Activated B cell treated with CpG ODN at 0.5 μM for 24 hours (primary cell): ENCODE results near the gene ANKFY1. TPM values are rescaled to one million over a fixed set of nuclear protein-coding genes. Genes with fewer than 3 reads are reported as not detected.

Experiments used
- ATAC-seq: fragments of 200-7000 bp; cut with Tn5 transposase; one replicate; pipeline ENCODE4 v1.10.0; 2021; ENCODE audit warnings: low read depth, mild to moderate bottlenecking, moderate library complexity
- CTCF ChIA-PET: fragments of 350-600 bp; sonication (Branson Sonifier 250); formaldehyde crosslinking; loops from one replicate; lab custom pipeline; 2021; ENCODE audit warnings: antibody characterized with exemption; lab: Charles Lee
- POLR2A ChIA-PET: fragments of 350-600 bp; sonication (Branson Sonifier 250); formaldehyde crosslinking; loops from one replicate; lab custom pipeline; 2021; ENCODE audit warnings: antibody characterized with exemption; lab: Charles Lee
- DNase-seq: peaks from one replicate; pipeline ENCODE4 v3.0.0; 2022
- H3K27ac Mint-ChIP-seq: one replicate; pipeline ENCODE4 v1.8.0; 2020; ENCODE audit warnings: mixed read lengths
- H3K27me3 Mint-ChIP-seq: one replicate; pipeline ENCODE4 v1.8.0; 2021; ENCODE audit warnings: mixed read lengths
- H3K36me3 Mint-ChIP-seq: one replicate; pipeline ENCODE4 v1.8.0; 2021; ENCODE audit warnings: low read depth, mixed read lengths
- H3K4me1 Mint-ChIP-seq: one replicate; pipeline ENCODE4 v1.8.0; 2021; ENCODE audit warnings: mixed read lengths
- H3K4me3 Mint-ChIP-seq: one replicate; pipeline ENCODE4 v1.8.0; 2020; ENCODE audit warnings: mild to moderate bottlenecking, mixed read lengths
- H3K9me3 Mint-ChIP-seq: one replicate; pipeline ENCODE4 v1.8.0; 2020; ENCODE audit warnings: mixed read lengths
- CTCF ChIP-seq: fragments of 200-600 bp; IDR thresholded peaks from one replicate; pipeline ENCODE4 v1.8.0; 2022; ENCODE audit warnings: antibody characterized with exemption, mild to moderate bottlenecking
- intact Hi-C: fragments of 100-400 bp; cut with micrococcal nuclease; formaldehyde crosslinking; loops from one replicate; pipeline ENCODE4 v1.15.1; 2024
- total RNA-seq: library from RNA; stranded (reverse); gene quantifications from 2 replicates; pipeline ENCODE4 v1.2.3, GENCODE V29; 2022

The ANKFY1 gene
- total RNA-seq, result 41.6 and 50.2 TPM in 2 replicates

GRCh38 chr17:4263282-4264215 is at the start of gene ANKFY1:
Gene ANKFY1 (minus strand): TSS chr17:4263979. CDS start chr17:4263941, 38 bp downstream.
- Mint-ChIP-seq H3K27ac (peak within 1 kb of the TSS; percentile 86), H3K36me3 (peaks cover 22% of the 10 kb centered on the region), H3K4me1 (peaks cover 34% of the 10 kb centered on the region), H3K27me3 (no peaks in the 10 kb centered on the region), H3K4me3 (peak within 1 kb of the TSS; percentile 95), H3K9me3 (no peaks in the 10 kb centered on the region)
- peak; percentile 98 for ATAC-seq
- CTCF ChIA-PET, result no interaction called here
- DNase-seq, result peak; percentile 98
- intact Hi-C loops, result loop anchor here (1.0 to 5.0 kb wide), 3 partner anchors 46 to 121 kb away; partner anchors contain the start of genes CYB5D2 and ZZEF1
- POLR2A ChIA-PET, result interaction anchor here (0.5 to 1.4 kb wide), 8 partner anchors 22 to 532 kb away, joined by 3 to 8 read pairs (median 4); partner anchors contain the start of genes CYB5D2 and PSMB6
- no peak for TF ChIP-seq CTCF

GRCh38 chr17:4310354-4311060 is 46.7 kb upstream of the ANKFY1 start:
- TF ChIP-seq CTCF, result no peak
- H3K4me1 Mint-ChIP-seq, result peaks cover 63% of the 10 kb centered on the region
- no peak overlapping the region for H3K27ac Mint-ChIP-seq
- no peak overlapping the region for H3K4me3 Mint-ChIP-seq
- DNase-seq (no peak), ATAC-seq (no peak)
- CTCF ChIA-PET, result no interaction called here
- POLR2A ChIA-PET, result interaction anchor here (0.6 kb wide), 1 partner anchor 61 kb away, joined by 5 read pairs; no protein-coding TSS in a partner anchor
- peaks cover 26% of the 10 kb centered on the region for H3K36me3 Mint-ChIP-seq
- intact Hi-C loops, result loop anchor here (5.0 kb wide), 1 partner anchor 47 kb away; no protein-coding TSS in a partner anchor
- no peaks in the 10 kb centered on the region for H3K9me3 Mint-ChIP-seq
- no peaks in the 10 kb centered on the region for H3K27me3 Mint-ChIP-seq

- no peak for TF ChIP-seq CTCF
- no peaks in the 10 kb centered on the region for H3K27me3 Mint-ChIP-seq
- DNase-seq (no peak), ATAC-seq (no peak)
- H3K4me1 Mint-ChIP-seq, result peaks cover 61% of the 10 kb centered on the region
- ChIA-PET CTCF (no interaction called here), POLR2A (no interaction called here)
- H3K27ac Mint-ChIP-seq, result no peak overlapping the region
- no peaks in the 10 kb centered on the region for H3K9me3 Mint-ChIP-seq
- no peak overlapping the region for H3K4me3 Mint-ChIP-seq
- intact Hi-C loops, result loop anchor here (5.0 kb wide), 1 partner anchor 47 kb away; no protein-coding TSS in a partner anchor
- H3K36me3 Mint-ChIP-seq, result peaks cover 29% of the 10 kb centered on the region
These were observed 46.1 kb upstream of the ANKFY1 start for GRCh38 chr17:4309897-4310296.

- Mint-ChIP-seq H3K27ac (no peak overlapping the region), H3K4me1 (peaks cover 42% of the 10 kb centered on the region), H3K27me3 (no peaks in the 10 kb centered on the region), H3K36me3 (peaks cover 42% of the 10 kb centered on the region), H3K4me3 (no peak overlapping the region), H3K9me3 (no peaks in the 10 kb centered on the region)
- intact Hi-C loops, result no loop called here
- no peak for TF ChIP-seq CTCF
- POLR2A ChIA-PET, result interaction anchor here (1.0 kb wide), 1 partner anchor 58 kb away, joined by 3 read pairs; no protein-coding TSS in a partner anchor
- ATAC-seq (no peak), DNase-seq (no peak)
- CTCF ChIA-PET, result interaction anchor here (1.2 to 1.3 kb wide), 2 partner anchors 52 to 105 kb away, joined by 3 read pairs; no protein-coding TSS in a partner anchor
These were observed 43.6 kb upstream of the ANKFY1 start for GRCh38 chr17:4307179-4307930.
